Urinary bladder (tissue), 4 donors: Measurements from ENCODE around the gene CLPTM1L. TPM values are rescaled to one million over a fixed set of nuclear protein-coding genes. Genes with fewer than 3 reads are reported as not detected.

ENCODE experiments used
- DNase-seq: peaks from one replicate; pipeline ENCODE4 v3.0.0-alpha.2; 2015; ENCODE audit errors: extremely low spot score
- H3K27ac ChIP-seq: one replicate; pipeline ENCODE4 v1.5.1; 2013; ENCODE audit warnings: low read depth, mild to moderate bottlenecking, moderate library complexity
- H3K36me3 ChIP-seq: one replicate; pipeline ENCODE4 v1.6.1; 2013; ENCODE audit warnings: mild to moderate bottlenecking, moderate library complexity; ENCODE audit not compliant: insufficient read depth
- H3K4me1 ChIP-seq: one replicate; pipeline ENCODE4 v1.6.1; 2013; ENCODE audit warnings: mild to moderate bottlenecking, moderate library complexity; ENCODE audit not compliant: insufficient read depth
- H3K4me3 ChIP-seq: one replicate; pipeline ENCODE4 v1.5.1; 2013; ENCODE audit warnings: low read depth, low read length
- WGBS: extraction: QIAGEN DNeasy Blood & Tissue Kit; methylation state at CpG from one replicate; pipeline ENCODE4 v1.1.7; 2013; 5-methylcytosine and 5-hydroxymethylcytosine counted together
- polyA plus RNA-seq: library from polyadenylated mRNA; stranded (reverse); fragments of 200-250 nt; gene quantifications from one replicate; pipeline ENCODE4 v1.2.3, GENCODE V29; 2013
- small RNA-seq: library from RNA; depleted of rRNA; stranded (forward); fragments of <200 nt; gene quantifications from one replicate; pipeline ENCODE3, GENCODE V24; 2014
- total RNA-seq: library from RNA; depleted of rRNA; stranded (reverse); fragments of >200 nt; gene quantifications from one replicate; pipeline ENCODE4 v1.2.3, GENCODE V29; 2014
- donor health status: healthy with polysubstance abuse.
- donor health status: healthy.

CLPTM1L gene
- total and polyA plus RNA-seq, 2 donors, result 72.8 to 85.3 TPM

DNA sequence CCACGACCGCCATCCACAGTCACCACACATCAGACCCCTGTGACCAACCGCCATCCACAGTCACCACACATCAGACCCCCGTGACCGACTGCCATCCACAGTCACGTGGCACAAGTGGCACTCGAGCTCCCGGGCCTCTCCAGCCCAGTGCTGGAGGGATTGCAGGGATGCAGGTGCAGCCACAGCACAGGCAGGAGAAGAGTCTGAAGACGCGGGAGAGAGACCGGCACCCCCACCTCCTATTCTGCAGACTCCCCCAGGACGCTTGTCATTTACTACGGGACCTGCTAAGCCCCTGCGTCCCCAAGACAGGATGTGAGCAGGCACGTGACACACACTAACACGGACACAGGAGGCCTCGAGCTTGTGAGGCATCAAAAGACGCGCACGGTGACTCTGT lies 71.2 kb downstream of the CLPTM1L start:
- no peaks in the 10 kb centered on the region for H3K36me3 ChIP-seq
- H3K27ac ChIP-seq, result no peak overlapping the region
- no peak for DNase-seq
- no peaks in the 10 kb centered on the region for H3K4me1 ChIP-seq
- no peak overlapping the region for H3K4me3 ChIP-seq
- WGBS, result 94% methylated on average over 20 of the region's 20 CpGs

DNA sequence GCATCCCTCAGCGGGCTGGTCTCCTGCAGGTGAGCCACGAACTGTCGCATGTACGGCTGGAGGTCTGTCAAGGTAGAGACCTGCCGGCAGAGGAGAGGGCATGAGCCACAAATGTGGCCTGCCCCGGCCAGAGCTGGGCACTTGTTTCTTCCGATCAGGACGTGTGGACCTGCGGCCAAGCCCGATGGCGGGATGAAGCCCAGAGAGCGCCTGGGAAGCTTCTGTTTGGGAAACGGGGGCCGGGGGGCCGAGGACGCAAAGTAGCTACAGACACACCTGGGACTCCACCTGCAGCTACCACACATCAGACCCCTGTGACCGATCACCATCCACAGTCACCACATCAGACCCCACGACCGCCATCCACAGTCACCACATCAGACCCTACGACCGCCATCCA lies 72.7 kb downstream of the CLPTM1L start:
- H3K27ac ChIP-seq, result no peak overlapping the region
- no peak for DNase-seq
- 96% methylated on average over 21 of the region's 21 CpGs for WGBS
- H3K36me3 ChIP-seq, result no peaks in the 10 kb centered on the region
- H3K4me3 ChIP-seq, result no peak overlapping the region
- H3K4me1 ChIP-seq, result no peaks in the 10 kb centered on the region

DNA sequence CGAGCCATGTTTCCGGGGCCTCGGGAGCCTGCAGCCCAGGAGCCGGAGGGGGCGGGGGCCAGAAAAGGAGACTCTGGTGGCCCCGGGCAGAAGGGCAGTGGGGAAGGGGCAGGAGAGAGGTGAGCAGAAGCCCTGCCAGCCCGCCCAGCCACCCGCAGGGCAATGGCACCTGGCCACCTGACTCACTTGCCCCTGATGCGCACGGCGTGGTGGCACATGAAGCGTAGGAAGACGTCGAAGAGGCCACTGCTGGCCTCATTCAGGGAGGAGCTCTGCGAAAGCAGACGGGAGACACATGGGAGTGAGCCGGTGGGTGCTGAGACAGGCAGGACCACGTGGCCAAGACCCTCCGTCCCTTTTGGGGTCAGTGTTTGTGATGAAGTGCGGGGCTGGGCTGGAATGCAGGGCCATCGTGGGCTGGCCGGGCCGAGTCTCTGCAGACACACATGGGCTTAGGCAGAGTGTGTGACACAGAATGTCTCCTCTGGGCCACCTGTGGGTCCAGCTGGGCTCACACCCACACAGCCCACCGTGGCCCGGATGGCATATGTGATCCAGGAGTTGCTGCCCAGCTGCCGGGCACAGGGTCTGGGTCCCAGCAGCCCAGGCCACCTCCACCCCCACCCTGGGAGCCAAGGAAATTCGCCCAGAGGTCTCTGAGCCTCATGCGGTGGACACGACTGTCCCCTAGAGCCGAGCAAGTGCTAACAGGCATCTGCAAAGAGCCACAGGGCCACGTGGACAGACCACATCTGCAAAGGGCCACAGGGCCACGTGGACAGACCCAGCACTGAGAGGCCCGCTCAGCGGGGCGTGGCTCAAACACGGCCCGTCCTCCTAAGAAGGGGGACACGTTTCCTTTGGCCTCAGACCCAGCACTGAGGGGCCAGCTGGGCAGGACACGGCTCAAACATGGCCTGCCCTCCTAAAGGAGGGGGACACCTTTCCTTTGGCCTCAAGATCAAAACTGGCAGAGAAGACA lies 73.7 kb downstream of the CLPTM1L start:
- H3K36me3 ChIP-seq, result no peaks in the 10 kb centered on the region
- 90% methylated on average over 39 of the region's 39 CpGs for WGBS
- no peak overlapping the region for H3K4me3 ChIP-seq
- H3K4me1 ChIP-seq, result no peaks in the 10 kb centered on the region
- no peak overlapping the region for H3K27ac ChIP-seq
- DNase-seq, result no peak

DNA sequence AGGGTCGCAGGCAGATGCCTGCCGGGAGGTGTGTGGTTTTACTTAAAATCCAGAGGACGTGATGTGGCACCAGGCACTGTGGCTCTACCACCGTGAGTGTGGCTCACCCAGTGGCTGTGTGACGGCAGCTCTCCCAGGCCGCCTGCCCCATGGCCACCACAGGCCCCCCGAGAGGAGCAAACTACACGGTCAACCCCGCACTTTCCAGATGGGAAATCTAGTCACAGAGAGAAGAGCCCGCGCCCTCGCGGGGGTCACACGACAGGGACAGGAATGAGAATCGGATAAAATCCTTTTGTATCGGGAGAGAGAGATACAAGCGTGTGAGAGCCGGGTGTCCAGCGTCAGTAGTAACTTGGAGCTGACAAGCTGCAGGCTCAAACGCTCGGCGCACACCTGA lies 74.5 kb downstream of the CLPTM1L start:
- DNase-seq, result no peak
- H3K4me1 ChIP-seq, result no peaks in the 10 kb centered on the region
- no peak overlapping the region for H3K4me3 ChIP-seq
- WGBS, result 92% methylated on average over 22 of the region's 22 CpGs
- H3K36me3 ChIP-seq, result no peaks in the 10 kb centered on the region
- H3K27ac ChIP-seq, result no peak overlapping the region

DNA sequence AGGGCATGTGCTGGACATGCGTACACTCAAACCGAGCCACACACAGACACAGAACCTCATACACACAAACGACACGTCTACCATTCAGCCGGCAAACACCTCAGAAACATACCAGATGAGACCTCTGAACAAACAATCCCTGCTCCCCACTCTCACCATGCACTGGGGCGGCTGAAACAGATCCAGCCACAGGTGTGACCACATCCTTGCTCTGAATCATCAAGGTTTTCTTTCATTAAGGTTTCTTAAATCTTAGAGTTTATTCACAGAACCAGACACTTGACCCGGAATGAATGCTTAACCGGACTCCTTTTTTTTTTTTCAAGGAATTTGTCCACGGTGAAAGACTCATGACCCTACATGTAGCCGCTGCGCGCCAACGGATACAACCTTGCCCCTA lies 76.2 kb downstream of the CLPTM1L start:
- DNase-seq, result no peak
- Histone ChIP-seq H3K27ac (no peak overlapping the region), H3K4me3 (no peak overlapping the region), H3K36me3 (no peaks in the 10 kb centered on the region), H3K4me1 (no peaks in the 10 kb centered on the region)
- WGBS, result 86% methylated on average over 13 of the region's 13 CpGs

DNA sequence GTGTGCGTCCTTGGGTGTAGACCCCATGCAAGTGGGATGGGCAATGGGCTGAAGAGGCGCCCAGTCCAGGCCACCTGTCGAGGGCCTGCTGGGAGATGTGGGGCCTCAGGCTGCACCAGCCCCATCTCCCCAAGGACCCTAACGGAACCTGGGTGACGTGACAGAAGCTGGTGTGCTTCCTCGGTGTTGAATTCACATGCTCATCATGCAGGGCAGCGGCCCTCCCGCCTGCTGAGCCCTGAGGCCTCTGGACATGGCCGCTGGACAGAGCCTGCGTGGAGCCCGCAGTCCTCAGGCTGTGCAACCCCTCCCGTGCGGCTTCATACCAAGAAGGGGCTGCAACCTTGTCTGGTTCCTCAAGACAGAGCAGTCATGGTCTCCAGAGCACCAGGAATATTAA lies 76.8 kb downstream of the CLPTM1L start:
- Histone ChIP-seq H3K4me3 (no peak overlapping the region), H3K4me1 (no peaks in the 10 kb centered on the region), H3K36me3 (no peaks in the 10 kb centered on the region), H3K27ac (no peak overlapping the region)
- 86% methylated on average over 13 of the region's 13 CpGs for WGBS
- no peak for DNase-seq

Small RNAs within 50 kb of the gene (small RNA-seq; reads per million reads assigned to genes)
- not detected for gene MIR4457

Other genes starting within 250 kb of the CLPTM1L start
- 10.2 TPM for gene SLC12A7, start 233.0 kb downstream of the CLPTM1L start, total RNA-seq
- 23.8 TPM for gene SLC12A7, start 233.0 kb downstream of the CLPTM1L start, polyA plus RNA-seq
- not detected for gene SLC6A19, start 143.5 kb downstream of the CLPTM1L start, total RNA-seq
- gene SLC6A19, start 143.5 kb downstream of the CLPTM1L start, polyA plus RNA-seq, result not detected
- gene SLC6A18, start 119.7 kb downstream of the CLPTM1L start, total RNA-seq, result not detected
- gene SLC6A18, start 119.7 kb downstream of the CLPTM1L start, polyA plus RNA-seq, result not detected
- not detected for gene TERT, start 50.0 kb downstream of the CLPTM1L start, total RNA-seq
- not detected for gene TERT, start 50.0 kb downstream of the CLPTM1L start, polyA plus RNA-seq
- gene SLC6A3, start 100.3 kb upstream of the CLPTM1L start, total RNA-seq, result not detected
- 0.77 TPM for gene SLC6A3, start 100.3 kb upstream of the CLPTM1L start, polyA plus RNA-seq
- 31.4 TPM for gene LPCAT1, start 178.9 kb upstream of the CLPTM1L start, total RNA-seq
- 32.9 TPM for gene LPCAT1, start 178.9 kb upstream of the CLPTM1L start, polyA plus RNA-seq